Superior temporal gyrus (tissue), 1 donor: Measurements from ENCODE around the gene DSCAML1.

ENCODE experiments used
- DNase-seq: peaks from one replicate; pipeline ENCODE4 v3.0.0-alpha.2; 2016; ENCODE audit errors: extremely low spot score

The DSCAML1 gene

DNA sequence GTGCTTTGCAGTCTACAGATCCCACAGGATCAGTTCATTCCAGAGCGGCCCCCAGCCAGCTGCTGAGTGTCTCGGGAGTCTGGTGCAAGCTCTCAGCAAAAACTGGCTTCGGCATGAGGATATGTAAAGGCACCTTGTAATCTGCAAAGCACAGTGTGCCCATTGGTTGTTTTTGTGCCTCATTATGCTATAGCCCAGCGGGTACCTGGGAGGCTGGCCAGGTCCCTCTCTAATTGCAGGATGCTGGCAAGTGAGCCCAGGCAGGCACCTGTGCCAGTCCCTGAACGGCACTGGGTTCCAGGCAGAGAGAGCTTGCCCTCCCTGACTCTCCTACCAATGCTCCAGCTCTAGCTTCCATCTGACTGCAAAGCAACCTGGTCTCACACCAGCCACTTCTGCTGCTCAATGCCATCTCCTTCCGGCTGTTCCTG lies 128.7 kb downstream of the DSCAML1 start:
- DNase-seq, result peak; percentile 66

DNA sequence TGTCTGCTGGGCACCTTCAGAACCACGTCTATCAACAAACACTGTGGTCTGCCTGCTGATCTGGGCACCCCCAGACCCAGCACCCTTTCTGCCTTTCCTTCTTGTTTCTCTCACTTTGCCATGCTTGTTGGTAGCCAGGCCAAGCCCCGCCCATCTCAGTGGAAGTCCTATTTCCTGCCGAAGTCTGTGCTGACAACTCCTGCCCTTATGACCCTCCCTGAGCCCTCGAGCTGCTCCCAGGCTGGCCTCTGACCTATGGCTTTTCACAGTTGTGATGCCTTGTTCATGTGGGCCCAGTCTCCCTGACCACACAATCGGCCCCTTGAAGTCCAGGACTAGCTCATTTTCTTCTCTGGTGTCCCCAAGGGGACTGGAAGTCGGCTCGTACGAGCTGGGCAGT lies 132.1 kb downstream of the DSCAML1 start:
- DNase-seq, result no peak

DNA sequence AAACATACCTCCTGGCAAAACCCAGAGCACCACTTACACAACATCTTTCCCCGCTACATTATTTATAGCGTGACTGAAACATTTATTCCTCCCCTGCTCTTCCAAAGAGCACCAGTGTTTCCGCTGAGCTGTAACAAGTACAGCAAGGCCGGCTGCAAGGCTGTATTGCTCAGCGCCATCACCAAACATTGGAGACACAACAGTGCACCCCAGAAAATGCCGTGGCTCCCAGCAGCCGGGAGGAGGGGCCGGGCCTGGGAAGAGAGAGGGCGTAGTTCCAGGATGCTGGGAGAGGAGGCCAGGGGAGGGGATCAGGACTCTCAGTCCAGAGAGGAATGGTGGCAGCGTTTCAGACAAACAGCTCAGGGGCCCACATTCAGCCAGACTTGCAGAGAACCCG lies 133.2 kb downstream of the DSCAML1 start:
- peak; percentile 79 for DNase-seq

DNA sequence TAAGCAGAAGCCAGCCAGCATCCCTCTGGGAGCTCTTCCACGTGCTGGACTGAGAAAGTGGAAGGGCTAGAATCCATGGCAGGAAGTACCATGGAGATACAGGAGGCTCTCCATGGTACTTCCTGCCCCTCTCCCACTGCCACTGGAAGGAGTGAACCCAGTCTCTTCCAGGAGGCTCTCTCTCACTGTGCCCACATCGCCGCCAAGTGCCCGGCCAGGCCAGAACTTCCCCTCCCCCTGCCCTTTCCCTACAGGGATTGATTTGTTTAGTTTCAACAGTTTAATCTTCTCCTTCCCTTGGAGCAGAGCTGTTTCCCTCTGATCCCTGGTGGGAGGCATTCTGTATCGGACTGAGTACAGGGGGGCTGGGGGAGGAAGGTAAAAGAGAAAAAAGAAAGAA lies 133.6 kb downstream of the DSCAML1 start:
- peak; percentile 85 for DNase-seq

GRCh38 chr11:117662671-117663269 lies 134.2 kb downstream of the DSCAML1 start:
- DNase-seq, result no peak

DNA sequence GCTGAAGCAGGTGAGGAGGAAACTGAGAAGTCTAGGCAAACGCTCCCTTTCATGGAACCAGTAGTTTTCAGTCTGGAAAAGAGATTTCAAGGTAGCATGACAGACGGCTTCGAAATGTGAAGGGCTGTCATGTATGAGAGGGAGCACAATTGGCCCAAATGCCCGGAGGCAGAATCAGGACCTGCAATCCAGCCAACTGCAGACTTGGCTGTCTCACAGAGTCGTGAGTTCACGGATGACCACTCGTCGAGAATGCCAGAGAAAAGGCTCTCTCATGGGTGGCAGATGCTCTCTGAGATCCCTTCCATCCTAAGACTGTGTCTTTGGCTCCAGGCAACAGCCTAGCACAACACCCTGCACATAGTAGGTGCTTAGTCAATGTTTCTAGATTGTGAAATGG lies 134.8 kb downstream of the DSCAML1 start:
- DNase-seq, result no peak

- no peak for DNase-seq
Measured at GRCh38 chr11:117658809-117659208, 138.2 kb downstream of the DSCAML1 start.

GRCh38 chr11:117657794-117658193 lies 139.2 kb downstream of the DSCAML1 start:
- peak; percentile 94 for DNase-seq

- DNase-seq, result peak; percentile 22
Measured at GRCh38 chr11:117654281-117655255, 142.4 kb downstream of the DSCAML1 start.

DNA sequence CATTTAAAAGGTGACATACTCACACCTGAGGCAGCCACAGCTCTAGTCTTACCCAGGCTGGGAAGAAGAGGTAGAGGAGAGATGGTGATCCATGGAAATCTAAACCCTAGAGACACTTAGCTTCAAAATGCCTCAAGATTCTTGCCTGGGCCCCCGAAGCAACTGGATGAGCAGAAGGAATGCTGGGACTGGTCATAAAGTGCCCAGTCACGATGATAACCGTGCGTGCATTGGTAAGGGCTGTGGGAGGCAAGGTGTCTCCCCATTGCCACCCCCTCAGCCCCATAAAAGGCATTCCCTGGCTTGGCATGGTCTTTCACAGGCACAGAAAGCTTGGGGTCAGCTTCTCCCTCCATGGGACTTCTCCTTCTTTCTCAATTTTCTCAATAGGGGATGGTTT lies 144.5 kb downstream of the DSCAML1 start:
- no peak for DNase-seq

GRCh38 chr11:117649296-117650055 lies 147.5 kb downstream of the DSCAML1 start:
- DNase-seq, result no peak

GRCh38 chr11:117647872-117648271 lies 149.1 kb downstream of the DSCAML1 start:
- no peak for DNase-seq

DNA sequence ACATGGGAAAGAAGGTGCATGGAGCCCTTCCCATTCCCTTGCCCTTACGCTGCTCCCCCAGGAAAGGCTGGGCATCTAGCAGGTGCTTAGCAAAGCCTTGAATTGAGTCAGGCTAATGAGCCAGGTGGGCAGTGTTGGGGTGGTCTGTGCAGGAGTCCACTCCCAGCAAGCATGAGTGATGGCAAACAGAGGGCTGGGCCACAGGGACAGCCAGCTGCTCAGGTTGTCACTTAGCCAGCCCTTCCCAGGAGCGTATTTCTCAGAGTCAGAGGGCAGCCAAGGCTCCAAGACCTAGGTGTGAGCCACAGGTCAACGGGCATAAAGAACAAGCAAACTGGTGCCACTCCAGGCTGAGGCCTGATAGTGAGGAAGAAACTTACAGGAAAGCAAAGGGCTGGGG lies 149.8 kb downstream of the DSCAML1 start:
- no peak for DNase-seq

DNA sequence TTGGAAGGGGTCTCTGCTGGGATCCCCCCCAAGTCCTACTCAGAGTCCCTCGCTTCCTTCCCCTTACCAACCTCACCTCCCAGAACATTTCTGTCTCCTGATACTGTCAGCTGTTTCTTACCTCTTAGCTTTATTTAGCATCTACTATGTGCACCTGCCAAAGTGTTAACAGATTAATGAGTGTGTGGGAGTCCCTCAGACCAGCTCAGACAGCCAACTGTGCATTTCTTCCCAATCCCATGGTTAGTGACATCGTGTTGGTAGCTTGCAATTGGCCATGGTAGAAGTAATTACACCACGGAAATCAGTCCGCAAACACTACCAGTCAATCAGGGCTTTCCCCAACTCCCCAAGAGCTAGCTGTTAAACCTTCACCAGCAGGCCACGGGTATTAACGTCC lies 150.6 kb downstream of the DSCAML1 start:
- no peak for DNase-seq

GRCh38 chr11:117644403-117645155 lies 152.4 kb downstream of the DSCAML1 start:
- DNase-seq, result no peak

DNA sequence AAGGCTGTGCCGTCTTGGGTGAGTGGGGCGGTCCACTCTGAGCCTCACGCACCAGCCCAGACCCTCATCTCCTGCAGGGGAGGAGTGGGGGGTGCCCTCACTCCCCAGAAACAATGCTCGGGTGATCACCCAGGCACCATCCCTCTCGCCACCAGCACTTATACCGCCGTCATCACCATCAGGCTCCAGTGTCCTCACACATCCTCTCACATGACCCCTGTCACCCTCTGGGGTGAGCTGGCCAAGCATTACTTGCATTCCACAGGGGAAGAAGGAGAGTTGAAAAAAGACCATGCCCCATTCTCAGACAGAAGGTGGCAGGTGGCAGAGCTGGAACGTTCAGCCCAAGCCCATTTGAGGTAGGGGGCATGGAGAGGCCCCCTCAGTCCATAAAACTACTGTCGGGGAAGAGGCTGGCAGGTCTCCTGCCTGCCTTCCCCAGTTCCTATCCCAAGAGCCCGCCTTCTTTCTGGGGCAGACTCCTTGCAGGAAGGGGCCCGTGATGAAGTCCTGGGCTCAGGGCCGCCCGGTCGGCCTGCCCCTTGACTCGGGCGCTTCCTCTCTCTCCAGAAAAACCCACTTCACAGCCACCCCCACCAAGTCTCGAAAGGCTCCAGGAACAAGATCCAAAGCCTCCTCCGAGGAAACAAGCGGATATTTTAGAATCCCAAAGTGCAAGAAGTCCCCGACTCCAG lies 153.3 kb downstream of the DSCAML1 start:
- DNase-seq, result no peak

DNA sequence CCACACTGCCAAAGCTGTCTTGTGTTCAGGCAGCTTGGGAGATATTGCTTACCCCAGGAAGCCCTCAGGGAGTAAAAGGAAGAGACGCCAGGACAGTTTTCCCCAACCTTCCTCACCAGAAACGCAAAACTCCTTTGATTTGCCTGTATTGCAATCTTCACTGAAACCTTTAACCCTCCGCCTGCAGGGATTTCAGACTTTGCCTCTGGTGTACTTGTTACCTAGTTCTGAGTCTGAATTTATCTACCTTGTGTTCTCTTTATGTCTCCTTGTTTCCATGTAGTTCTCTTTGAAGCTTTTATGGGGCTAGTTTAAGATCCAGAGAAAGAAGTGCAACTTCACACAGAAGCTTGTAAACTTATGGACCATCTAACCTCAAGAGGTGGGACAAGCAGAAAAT lies 154.2 kb downstream of the DSCAML1 start:
- no peak for DNase-seq

DNA sequence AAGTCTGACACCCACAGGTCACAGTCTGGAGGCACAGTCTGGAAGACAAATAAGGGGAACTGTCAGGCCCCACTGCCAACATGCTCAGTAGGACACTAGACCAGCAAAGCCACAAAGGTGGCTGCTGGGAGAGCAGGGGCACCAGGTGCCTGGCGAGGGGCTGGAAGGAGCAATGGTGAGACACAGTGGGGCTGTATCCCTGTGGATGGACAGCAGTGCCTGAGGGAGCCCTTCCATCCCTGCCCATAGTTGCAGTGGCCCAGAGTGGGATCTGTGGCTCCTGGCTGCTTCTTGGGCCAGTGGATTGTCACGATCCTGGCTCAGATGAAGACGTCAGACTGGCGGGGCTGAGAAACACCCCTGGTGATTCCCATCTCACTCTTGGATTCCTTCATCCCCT lies 154.6 kb downstream of the DSCAML1 start:
- no peak for DNase-seq

GRCh38 chr11:117641008-117641915 lies 155.8 kb downstream of the DSCAML1 start:
- DNase-seq, result peak; percentile 97

DNA sequence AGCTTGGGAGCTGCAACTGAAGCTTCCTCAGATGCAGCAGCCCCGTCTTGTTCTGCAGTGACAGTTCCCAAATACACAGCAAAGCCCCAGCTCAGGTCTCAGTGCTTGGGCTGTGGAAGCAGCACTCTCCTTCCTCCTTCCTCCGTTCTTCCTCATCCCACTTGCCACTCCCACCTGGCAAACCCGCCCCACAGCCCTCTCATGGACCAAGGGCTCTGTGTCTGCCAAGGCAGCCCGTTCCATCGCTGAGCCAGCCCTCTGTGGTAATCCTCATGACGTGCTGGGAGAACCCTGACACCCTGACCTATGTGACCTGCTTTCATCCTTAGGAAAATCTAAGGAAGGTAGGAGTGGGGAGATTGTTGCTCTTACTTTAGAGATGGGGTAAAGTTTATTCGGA lies 157.0 kb downstream of the DSCAML1 start:
- no peak for DNase-seq
